Measurements from ENCODE around the gene UCK1.

The UCK1 gene

DNA sequence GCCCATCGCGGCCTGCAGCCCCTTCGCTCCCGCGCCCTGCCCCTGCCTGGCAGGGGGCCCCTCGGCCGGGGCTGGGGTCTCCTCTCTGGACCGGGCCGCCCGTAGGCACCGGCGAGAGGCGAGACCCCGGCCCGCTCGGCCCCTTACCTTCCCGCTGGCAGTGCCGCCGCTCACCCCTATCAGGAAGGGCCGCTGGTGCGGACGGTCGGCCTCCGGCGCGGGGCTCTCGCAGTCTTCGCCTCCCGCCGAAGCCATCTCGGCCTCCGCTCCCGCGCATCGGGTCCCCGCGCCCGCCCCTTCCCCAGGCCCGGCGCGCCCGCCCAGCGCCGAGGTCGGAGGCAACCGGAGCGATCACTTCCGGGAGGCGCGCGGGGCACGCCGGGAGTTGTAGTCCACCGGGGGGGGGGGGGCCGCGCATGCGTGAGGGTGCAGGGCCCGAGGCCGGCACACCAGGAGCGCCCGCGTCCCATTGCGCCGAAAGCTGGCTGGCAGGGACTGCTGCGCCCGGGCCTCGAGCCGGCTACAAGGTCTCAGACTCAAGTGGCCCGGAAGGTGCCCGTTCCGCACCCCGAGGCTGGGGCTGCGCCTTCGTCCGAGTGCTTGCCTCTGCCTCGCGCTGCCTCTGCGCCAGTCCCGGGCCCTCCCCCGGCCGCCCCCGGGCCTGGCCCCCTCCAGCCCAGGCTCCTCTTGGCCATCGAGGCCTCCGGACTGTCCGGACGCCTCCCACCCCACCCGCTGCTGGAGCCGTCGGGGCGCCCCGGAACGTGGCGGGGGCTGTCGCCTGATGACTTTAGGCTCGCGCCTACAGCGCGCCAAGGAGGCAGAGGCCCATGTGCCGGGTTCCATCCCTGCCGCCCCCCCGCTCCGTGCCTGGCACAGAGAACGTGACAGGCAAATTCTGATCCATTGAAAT is at the start of gene UCK1:
Gene UCK1, minus strand, starts transcription at position 344 of the 913 bp plus-strand sequence. Its CDS starts 89 bp downstream, at position 255.
- H3K4me3 ChIP-seq (ENCODE audit: low read length), result peak within 1 kb of the TSS; percentile 67
- peak; percentile 83 for DNase-seq (ENCODE audit: low read depth)
- TF ChIP-seq, protein P1, sequence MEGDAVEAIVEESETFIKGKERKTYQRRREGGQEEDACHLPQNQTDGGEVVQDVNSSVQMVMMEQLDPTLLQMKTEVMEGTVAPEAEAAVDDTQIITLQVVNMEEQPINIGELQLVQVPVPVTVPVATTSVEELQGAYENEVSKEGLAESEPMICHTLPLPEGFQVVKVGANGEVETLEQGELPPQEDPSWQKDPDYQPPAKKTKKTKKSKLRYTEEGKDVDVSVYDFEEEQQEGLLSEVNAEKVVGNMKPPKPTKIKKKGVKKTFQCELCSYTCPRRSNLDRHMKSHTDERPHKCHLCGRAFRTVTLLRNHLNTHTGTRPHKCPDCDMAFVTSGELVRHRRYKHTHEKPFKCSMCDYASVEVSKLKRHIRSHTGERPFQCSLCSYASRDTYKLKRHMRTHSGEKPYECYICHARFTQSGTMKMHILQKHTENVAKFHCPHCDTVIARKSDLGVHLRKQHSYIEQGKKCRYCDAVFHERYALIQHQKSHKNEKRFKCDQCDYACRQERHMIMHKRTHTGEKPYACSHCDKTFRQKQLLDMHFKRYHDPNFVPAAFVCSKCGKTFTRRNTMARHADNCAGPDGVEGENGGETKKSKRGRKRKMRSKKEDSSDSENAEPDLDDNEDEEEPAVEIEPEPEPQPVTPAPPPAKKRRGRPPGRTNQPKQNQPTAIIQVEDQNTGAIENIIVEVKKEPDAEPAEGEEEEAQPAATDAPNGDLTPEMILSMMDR (IDR thresholded peaks at IDR 0.05; ENCODE audit: insufficient read depth, low read depth, low read length, missing control alignments), result no peak

GRCh38 chr9:131580358-131580757 is 49.3 kb upstream of the UCK1 start:
- TF ChIP-seq, protein P1 (IDR thresholded peaks at IDR 0.05; ENCODE audit: insufficient read depth, low read depth, low read length, missing control alignments), result no peak
- DNase-seq (ENCODE audit: low read depth), result no peak
- H3K4me3 ChIP-seq (ENCODE audit: low read length), result no peak overlapping the region

DNA sequence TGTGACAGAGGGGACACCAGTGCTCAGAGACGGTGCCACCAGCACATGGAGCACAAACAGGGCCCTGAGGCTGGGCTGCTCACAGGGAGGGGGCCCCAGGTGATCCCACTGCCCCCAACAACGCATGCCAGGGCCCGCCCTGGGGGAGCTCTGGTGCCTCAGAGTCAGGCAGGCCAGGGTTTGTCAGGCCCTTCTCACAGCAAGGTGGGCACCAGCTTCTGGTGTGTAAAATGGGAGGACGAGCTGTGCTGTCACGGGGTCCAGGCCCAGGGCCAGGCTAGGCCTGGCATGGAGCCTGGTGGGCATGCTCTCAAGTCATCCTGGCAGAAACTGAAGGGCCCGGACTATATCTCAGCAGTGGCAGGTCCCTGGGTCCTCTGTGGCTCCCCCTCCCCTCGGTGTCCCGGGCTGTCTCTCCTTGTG is 48.7 kb upstream of the UCK1 start:
- no peak for DNase-seq (ENCODE audit: low read depth)
- H3K4me3 ChIP-seq (ENCODE audit: low read length), result no peak overlapping the region
- TF ChIP-seq, protein P1 (IDR thresholded peaks at IDR 0.05; ENCODE audit: insufficient read depth, low read depth, low read length, missing control alignments), result no peak

GRCh38 chr9:131578731-131579504 is 47.9 kb upstream of the UCK1 start:
- no peak overlapping the region for H3K4me3 ChIP-seq (ENCODE audit: low read length)
- no peak for DNase-seq (ENCODE audit: low read depth)

GRCh38 chr9:131578021-131578420 is 47.0 kb upstream of the UCK1 start:
- TF ChIP-seq, protein P1 (IDR thresholded peaks at IDR 0.05; ENCODE audit: insufficient read depth, low read depth, low read length, missing control alignments), result no peak
- no peak overlapping the region for H3K4me3 ChIP-seq (ENCODE audit: low read length)
- no peak for DNase-seq (ENCODE audit: low read depth)

More at GRCh38 chr9:131578731-131579504, 47.9 kb upstream of the UCK1 start:
- TF ChIP-seq, protein P1 (IDR thresholded peaks at IDR 0.05; ENCODE audit: insufficient read depth, low read depth, low read length, missing control alignments), result no peak

GRCh38 chr9:131577005-131578000 is 46.2 kb upstream of the UCK1 start:
- no peak for DNase-seq (ENCODE audit: low read depth)
- TF ChIP-seq, protein P1 (IDR thresholded peaks at IDR 0.05; ENCODE audit: insufficient read depth, low read depth, low read length, missing control alignments), result no peak
- no peak overlapping the region for H3K4me3 ChIP-seq (ENCODE audit: low read length)

Data from epithelial cell of esophagus (primary cell).